ENCODE data around the gene IQGAP2. TPM values are rescaled to one million over a fixed set of nuclear protein-coding genes. Genes with fewer than 3 reads are reported as not detected.
"Not testable (repeated sequence)": the region's sequence is repeated elsewhere in the genome, so short reads cannot be mapped to it uniquely, and the experiment has no call there.

IQGAP2 gene
- total RNA-seq, 1 donor: 1.2 TPM

GRCh38 chr5:76679231-76679630, 276.1 kb downstream of the IQGAP2 start:
- no peak overlapping the region for H3K4me3 ChIP-seq (ENCODE audit: low read depth, low read length)
- no peak for TF ChIP-seq CTCF (IDR thresholded peaks at IDR 0.05; ENCODE audit: insufficient read depth, low read length)
- peak; percentile 40 for DNase-seq (ENCODE audit: low read depth)

GRCh38 chr5:76680826-76681225, 277.7 kb downstream of the IQGAP2 start:
- not testable (repeated sequence) for H3K4me3 ChIP-seq (ENCODE audit: low read depth, low read length); DNase-seq (ENCODE audit: low read depth)

- no peak overlapping the region for H3K4me3 ChIP-seq (ENCODE audit: low read depth, low read length)
- TF ChIP-seq CTCF (IDR thresholded peaks at IDR 0.05; ENCODE audit: insufficient read depth, low read length): no peak
- DNase-seq (ENCODE audit: low read depth): no peak
Measured at GRCh38 chr5:76681287-76681686, 278.2 kb downstream of the IQGAP2 start.

GRCh38 chr5:76682387-76682786, 279.3 kb downstream of the IQGAP2 start:
- no peak for DNase-seq (ENCODE audit: low read depth)
- no peak for TF ChIP-seq CTCF (IDR thresholded peaks at IDR 0.05; ENCODE audit: insufficient read depth, low read length)
- no peak overlapping the region for H3K4me3 ChIP-seq (ENCODE audit: low read depth, low read length)

- no peak overlapping the region for H3K4me3 ChIP-seq (ENCODE audit: low read depth, low read length)
- DNase-seq (ENCODE audit: low read depth): no peak
- TF ChIP-seq CTCF (IDR thresholded peaks at IDR 0.05; ENCODE audit: insufficient read depth, low read length): no peak
Measured at GRCh38 chr5:76683816-76684731, 281.0 kb downstream of the IQGAP2 start.

- TF ChIP-seq CTCF (IDR thresholded peaks at IDR 0.05; ENCODE audit: insufficient read depth, low read length): no peak
- H3K4me3 ChIP-seq (ENCODE audit: low read depth, low read length): no peak overlapping the region
- peak; percentile 32 for DNase-seq (ENCODE audit: low read depth)
Measured at GRCh38 chr5:76684756-76685519, 281.9 kb downstream of the IQGAP2 start.

- no peak for TF ChIP-seq CTCF (IDR thresholded peaks at IDR 0.05; ENCODE audit: insufficient read depth, low read length)
- no peak for DNase-seq (ENCODE audit: low read depth)
- H3K4me3 ChIP-seq (ENCODE audit: low read depth, low read length): no peak overlapping the region
Measured at GRCh38 chr5:76685704-76686103, 282.6 kb downstream of the IQGAP2 start.

Data from fibroblast of the aortic adventitia (primary cell).